ENCODE results near the gene RPL21.
A peak's percentile ranks its signal among the peaks of the same experiment; 100 is the strongest.
"Not testable (repeated sequence)": the region's sequence is repeated elsewhere in the genome, so short reads cannot be mapped to it uniquely, and the experiment has no call there.

RPL21 gene

GRCh38 chr13:27251166-27252091 is at the start of gene RPL21:
RPL21 (plus strand) TSS chr13:27251558; CDS start chr13:27253777, 2,219 bp downstream.
- DNase-seq (ENCODE audit: low read depth): peak; percentile 90

GRCh38 chr13:27201661-27202060 is 49.7 kb upstream of the RPL21 start:
- no peak for DNase-seq (ENCODE audit: low read depth)

GRCh38 chr13:27203186-27203585 is 48.2 kb upstream of the RPL21 start:
- no peak for DNase-seq (ENCODE audit: low read depth)

- DNase-seq (ENCODE audit: low read depth): no peak
These were observed 47.5 kb upstream of the RPL21 start for GRCh38 chr13:27203854-27204253.

- DNase-seq (ENCODE audit: low read depth): no peak
These were observed 42.8 kb upstream of the RPL21 start for GRCh38 chr13:27208514-27208913.

GRCh38 chr13:27211271-27211670 is 40.1 kb upstream of the RPL21 start:
- no peak for DNase-seq (ENCODE audit: low read depth)

- no peak for DNase-seq (ENCODE audit: low read depth)
These were observed 39.5 kb upstream of the RPL21 start for GRCh38 chr13:27211771-27212364.

- DNase-seq (ENCODE audit: low read depth): not testable (repeated sequence)
These were observed 38.0 kb upstream of the RPL21 start for GRCh38 chr13:27213386-27213785.

GRCh38 chr13:27217791-27218190 is 33.6 kb upstream of the RPL21 start:
- DNase-seq (ENCODE audit: low read depth): not testable (repeated sequence)

GRCh38 chr13:27218861-27219260 is 32.5 kb upstream of the RPL21 start:
- not testable (repeated sequence) for DNase-seq (ENCODE audit: low read depth)

GRCh38 chr13:27219611-27220010 is 31.7 kb upstream of the RPL21 start:
- DNase-seq (ENCODE audit: low read depth): no peak

- not testable (repeated sequence) for DNase-seq (ENCODE audit: low read depth)
These were observed 29.3 kb upstream of the RPL21 start for GRCh38 chr13:27222100-27222499.

GRCh38 chr13:27226991-27227390 is 24.4 kb upstream of the RPL21 start:
- no peak for DNase-seq (ENCODE audit: low read depth)

- DNase-seq (ENCODE audit: low read depth): no peak
These were observed 23.2 kb upstream of the RPL21 start for GRCh38 chr13:27228131-27228530.

GRCh38 chr13:27229642-27230041 is 21.7 kb upstream of the RPL21 start:
- DNase-seq (ENCODE audit: low read depth): no peak

- DNase-seq (ENCODE audit: low read depth): no peak
These were observed 17.4 kb upstream of the RPL21 start for GRCh38 chr13:27233964-27234363.

GRCh38 chr13:27236478-27236877 is 14.9 kb upstream of the RPL21 start:
- no peak for DNase-seq (ENCODE audit: low read depth)

- DNase-seq (ENCODE audit: low read depth): no peak
These were observed 8.7 kb upstream of the RPL21 start for GRCh38 chr13:27242702-27243101.

GRCh38 chr13:27245610-27246009 is 5.7 kb upstream of the RPL21 start:
- DNase-seq (ENCODE audit: low read depth): no peak

GRCh38 chr13:27250833-27251165 is 559 bp upstream of the RPL21 start:
- no peak for DNase-seq (ENCODE audit: low read depth)

- DNase-seq (ENCODE audit: low read depth): no peak
These were observed 1.1 kb downstream of the RPL21 start for GRCh38 chr13:27252467-27252866.

GRCh38 chr13:27257233-27257568 is 5.8 kb downstream of the RPL21 start:
- no peak for DNase-seq (ENCODE audit: low read depth)

GRCh38 chr13:27257648-27258253 is 6.4 kb downstream of the RPL21 start:
- DNase-seq (ENCODE audit: low read depth): no peak

All from activated T-cell treated with anti-CD3 and anti-CD28 coated beads for 1 hour (primary cell).